DOHH2 (cell line): ENCODE results near the gene CD151.

Experiments
- H3F3A ChIP-seq: fragments of 200-600 bp; sonication (generic), shearing (Covaris generic); 2 replicates; pipeline ENCODE4 v1.6.0; 2016; ENCODE audit warnings: antibody characterized with exemption, mild to moderate bottlenecking; ENCODE audit not compliant: control insufficient read depth, insufficient read depth
- H3K27ac ChIP-seq: fragments of 200-600 bp; sonication (generic); 2 replicates; pipeline ENCODE4 v1.5.1; 2014; ENCODE audit warnings: low read depth, mild to moderate bottlenecking, low read length, moderate library complexity
- H3K27me3 ChIP-seq: fragments of 200-600 bp; sonication (generic); 2 replicates; pipeline ENCODE4 v1.6.1; 2014; ENCODE audit warnings: mild to moderate bottlenecking, low read length, mixed read lengths; ENCODE audit not compliant: control insufficient read depth
- H3K36me3 ChIP-seq: fragments of 200-600 bp; sonication (generic); 2 replicates; pipeline ENCODE4 v1.6.1; 2014; ENCODE audit warnings: mild to moderate bottlenecking, low read length, moderate library complexity, mixed read lengths; ENCODE audit not compliant: control insufficient read depth
- H3K4me1 ChIP-seq: fragments of 200-600 bp; sonication (generic); 2 replicates; pipeline ENCODE4 v1.6.1; 2014; ENCODE audit warnings: mild to moderate bottlenecking, low read length, mixed read lengths; ENCODE audit not compliant: control insufficient read depth
- H3K4me2 ChIP-seq: fragments of 200-600 bp; sonication (generic); 2 replicates; pipeline ENCODE4 v1.6.0; 2014; ENCODE audit warnings: mild to moderate bottlenecking, low read length, moderate library complexity
- H3K4me3 ChIP-seq: fragments of 200-600 bp; sonication (generic); 2 replicates; pipeline ENCODE4 v1.5.1; 2014; ENCODE audit warnings: mild to moderate bottlenecking, low read length, mixed read lengths
- H3K79me2 ChIP-seq: fragments of 200-600 bp; sonication (generic); 2 replicates; pipeline ENCODE4 v1.6.1; 2014; ENCODE audit warnings: mild to moderate bottlenecking, low read length, mixed read lengths; ENCODE audit not compliant: control insufficient read depth
- H3K9me2 ChIP-seq: fragments of 200-600 bp; sonication (generic); replicated peaks from 2 replicates; pipeline ENCODE4 v1.6.1; 2014; ENCODE audit warnings: mild to moderate bottlenecking, low read length, mixed read lengths; ENCODE audit not compliant: control insufficient read depth
- H3K9me3 ChIP-seq: fragments of 200-600 bp; sonication (generic); 2 replicates; pipeline ENCODE4 v1.6.1; 2014; ENCODE audit warnings: antibody characterized with exemption, low read length, mixed read lengths; ENCODE audit not compliant: control insufficient read depth, insufficient read depth
- H4K20me1 ChIP-seq: fragments of 200-600 bp; sonication (generic); 2 replicates; pipeline ENCODE4 v1.6.0; 2014; ENCODE audit warnings: low read depth, mild to moderate bottlenecking, antibody characterized with exemption, low read length, moderate library complexity; ENCODE audit not compliant: control insufficient read depth, insufficient read depth
- CTCF ChIP-seq: fragments of 200-600 bp; sonication (generic); IDR thresholded peaks from one replicate; pipeline ENCODE4 v1.5.1; 2014; ENCODE audit warnings: antibody characterized with exemption, mild to moderate bottlenecking, low read depth, low read length; ENCODE audit not compliant: poor library complexity, severe bottlenecking
- EZH2phosphoT487 ChIP-seq: fragments of 200-600 bp; sonication (generic); IDR thresholded peaks from 2 replicates; pipeline ENCODE4 v1.6.1; 2017; ENCODE audit warnings: borderline replicate concordance, mild to moderate bottlenecking, antibody characterized with exemption, low read length, moderate library complexity, mixed read lengths

CD151 gene

GRCh38 chr11:794766-795633, 37.8 kb upstream of the CD151 start:
- H3K4me2 ChIP-seq: peak overlapping the region; percentile 97
- H3F3A ChIP-seq: peaks cover 15% of the 10 kb centered on the region; the same call in 1 of the 2 replicates
- TF ChIP-seq CTCF (no peak), EZH2phosphoT487 (no peak)
- H3K4me3 ChIP-seq: peak overlapping the region; percentile 93
- peaks cover 4% of the 10 kb centered on the region; the same call in 1 of the 2 replicates for H4K20me1 ChIP-seq
- peaks cover 33% of the 10 kb centered on the region for H3K4me1 ChIP-seq
- H3K27ac ChIP-seq: no peak overlapping the region
- no peaks in the 10 kb centered on the region for H3K27me3 ChIP-seq
- peaks cover 25% of the 10 kb centered on the region; the same call in 1 of the 2 replicates for H3K36me3 ChIP-seq
- H3K79me2 ChIP-seq: peaks cover 25% of the 10 kb centered on the region
- H3K9me3 ChIP-seq: no peaks in the 10 kb centered on the region
- no peaks in the 10 kb centered on the region for H3K9me2 ChIP-seq

GRCh38 chr11:795634-796564, 36.9 kb upstream of the CD151 start:
- H3K79me2 ChIP-seq: peaks cover 25% of the 10 kb centered on the region
- no peaks in the 10 kb centered on the region for H3K9me3 ChIP-seq
- H3K27ac ChIP-seq: peak overlapping the region; percentile 80
- peaks cover 12% of the 10 kb centered on the region; the same call in 1 of the 2 replicates for H3F3A ChIP-seq
- H4K20me1 ChIP-seq: peaks cover 4% of the 10 kb centered on the region; the same call in 1 of the 2 replicates
- H3K27me3 ChIP-seq: no peaks in the 10 kb centered on the region
- peaks cover 33% of the 10 kb centered on the region for H3K4me1 ChIP-seq
- peak overlapping the region; percentile 93 for H3K4me3 ChIP-seq
- peaks cover 34% of the 10 kb centered on the region for H3K36me3 ChIP-seq
- H3K9me2 ChIP-seq: no peaks in the 10 kb centered on the region
- TF ChIP-seq CTCF (no peak), EZH2phosphoT487 (no peak)
- H3K4me2 ChIP-seq: peak overlapping the region; percentile 97

- no peaks in the 10 kb centered on the region for H3K9me3 ChIP-seq
- H3K4me3 ChIP-seq: peak overlapping the region; percentile 93
- no peaks in the 10 kb centered on the region for H3K9me2 ChIP-seq
- peaks cover 33% of the 10 kb centered on the region for H3K4me1 ChIP-seq
- peaks cover 4% of the 10 kb centered on the region; the same call in 1 of the 2 replicates for H4K20me1 ChIP-seq
- H3F3A ChIP-seq: peaks cover 12% of the 10 kb centered on the region; the same call in 1 of the 2 replicates
- peaks cover 25% of the 10 kb centered on the region for H3K79me2 ChIP-seq
- H3K4me2 ChIP-seq: peak overlapping the region; percentile 97
- H3K27ac ChIP-seq: peak overlapping the region; percentile 80
- TF ChIP-seq CTCF: no peak
- no peak for TF ChIP-seq EZH2phosphoT487
- H3K27me3 ChIP-seq: no peaks in the 10 kb centered on the region
- peaks cover 41% of the 10 kb centered on the region for H3K36me3 ChIP-seq
Measured at GRCh38 chr11:796565-797295, 36.0 kb upstream of the CD151 start.
